MM.1S (cell line): ENCODE data around the gene ZNF793.

ENCODE experiments used
- CTCF ChIP-seq: fragments of 300-600 bp; sonication (generic); IDR thresholded peaks from 2 replicates; pipeline ENCODE4 v1.5.1; 2016; ENCODE audit warnings: antibody characterized with exemption, low read length, mixed read lengths
- EZH2 ChIP-seq: fragments of 300-600 bp; sonication (generic); optimal IDR thresholded peaks from 2 replicates; pipeline ENCODE3; 2017; ENCODE audit warnings: low read depth, mild to moderate bottlenecking, antibody characterized with exemption, low read length, mixed read lengths

- TF ChIP-seq CTCF (no peak), EZH2 (no peak)
These were observed 76.6 kb downstream of the ZNF793 start for GRCh38 chr19:37583340-37583739.
